HEK293 (cell line): ENCODE measurements around the gene CDX2.

ENCODE experiments used
- CTCF ChIA-PET: fragments of 350-600 bp; formaldehyde crosslinking; extraction: SDS; loops from one replicate; lab custom pipeline; 2021; ENCODE audit warnings: antibody characterized with exemption; lab: Yijun Ruan, JAX
- POLR2A ChIA-PET: fragments of 300-600 bp; formaldehyde crosslinking; extraction: SDS; loops from one replicate; lab custom pipeline; 2020; ENCODE audit warnings: antibody characterized with exemption, inconsistent platforms; lab: Yijun Ruan, JAX
- H3K27ac ChIP-seq: fragments of 200-500 bp; sonication (Bioruptor generic); 2 replicates; pipeline ENCODE4 v1.5.1; 2014; ENCODE audit warnings: low read depth, low read length, control low read depth, inconsistent platforms; ENCODE audit errors: extremely low read depth
- H3K36me3 ChIP-seq, 2 experiments: fragments of 200-500 bp in 1 of 2; sonication (Bioruptor generic) in 1 of 2; 1 replicate in 1 of 2; 2 replicates in 1 of 2; pipeline ENCODE4 v1.5.1; 2014 to 2017; ENCODE audit warnings: inconsistent platforms in 2 of 2, low read length in 2 of 2; ENCODE audit not compliant: control insufficient read depth in 2 of 2, insufficient read depth in 1 of 2
- H3K4me1 ChIP-seq: fragments of 200-500 bp; sonication (Bioruptor generic); 2 replicates; pipeline ENCODE4 v1.5.1; 2014; ENCODE audit warnings: mild to moderate bottlenecking, low read length, inconsistent platforms; ENCODE audit not compliant: control insufficient read depth, insufficient read depth
- H3K4me3 ChIP-seq: 2 replicates; pipeline ENCODE4 v1.5.1; 2011; ENCODE audit warnings: low read depth, mild to moderate bottlenecking, control low read depth, low read length, moderate library complexity
- H3K9me3 ChIP-seq: fragments of 200-500 bp; sonication (Bioruptor generic); 2 replicates; pipeline ENCODE4 v1.5.1; 2014; ENCODE audit warnings: low read depth, low read length, inconsistent platforms; ENCODE audit not compliant: control insufficient read depth, insufficient read depth
- BCL11A ChIP-seq: fragments of 450-650 bp; formaldehyde crosslinking; IDR thresholded peaks from 2 replicates; pipeline ENCODE4 v1.5.1; 2016; ENCODE audit warnings: low read depth, missing biosample characterization, missing genetic modification characterization
- EGR2 ChIP-seq: fragments of 450-650 bp; formaldehyde crosslinking; IDR thresholded peaks from 2 replicates; pipeline ENCODE4 v1.5.1; 2016; ENCODE audit warnings: low read depth, missing biosample characterization, missing genetic modification characterization
- GLIS1 ChIP-seq: fragments of 450-650 bp; formaldehyde crosslinking; IDR thresholded peaks from 2 replicates; pipeline ENCODE4 v1.5.1; 2016; ENCODE audit warnings: missing biosample characterization, missing genetic modification characterization
- OSR2 ChIP-seq: fragments of 450-650 bp; formaldehyde crosslinking; IDR thresholded peaks from 2 replicates; pipeline ENCODE4 v1.5.1; 2016; ENCODE audit warnings: missing biosample characterization, missing genetic modification characterization
- RBAK ChIP-seq: fragments of 450-650 bp; formaldehyde crosslinking; IDR thresholded peaks from 2 replicates; pipeline ENCODE4 v1.5.1; 2016; ENCODE audit warnings: missing biosample characterization, missing genetic modification characterization
- REST ChIP-seq: fragments of 450-650 bp; formaldehyde crosslinking; IDR thresholded peaks from 2 replicates; pipeline ENCODE4 v1.5.1; 2016; ENCODE audit warnings: missing biosample characterization, missing genetic modification characterization
- ZBTB11 ChIP-seq: fragments of 450-650 bp; formaldehyde crosslinking; conservative IDR thresholded peaks from 2 replicates; pipeline ENCODE4 v1.5.1; 2016; ENCODE audit warnings: low read depth, missing biosample characterization, missing genetic modification characterization
- ZBTB48 ChIP-seq: fragments of 450-650 bp; formaldehyde crosslinking; IDR thresholded peaks from 2 replicates; pipeline ENCODE4 v1.5.1; 2016; ENCODE audit warnings: missing biosample characterization, missing genetic modification characterization
- ZNF184 ChIP-seq: fragments of 450-650 bp; IDR thresholded peaks from 2 replicates; pipeline ENCODE4 v1.5.1; 2018; ENCODE audit warnings: missing biosample characterization, mild to moderate bottlenecking, missing genetic modification characterization
- ZNF266 ChIP-seq: fragments of 450-650 bp; formaldehyde crosslinking; IDR thresholded peaks from 2 replicates; pipeline ENCODE4 v1.5.1; 2016; ENCODE audit warnings: missing biosample characterization, missing genetic modification characterization, low read depth
- ZNF335 ChIP-seq: fragments of 450-650 bp; formaldehyde crosslinking; conservative IDR thresholded peaks from 2 replicates; pipeline ENCODE4 v1.5.1; 2016; ENCODE audit warnings: missing biosample characterization, missing genetic modification characterization
- ZNF585B ChIP-seq: fragments of 450-650 bp; formaldehyde crosslinking; IDR thresholded peaks from 2 replicates; pipeline ENCODE4 v1.5.1; 2016; ENCODE audit warnings: missing biosample characterization, missing genetic modification characterization
- ZNF664 ChIP-seq: fragments of 450-650 bp; formaldehyde crosslinking; IDR thresholded peaks from 2 replicates; pipeline ENCODE4 v1.5.1; 2016; ENCODE audit warnings: missing biosample characterization, missing genetic modification characterization

Gene CDX2

GRCh38 chr13:27971776-27972477 is 2.8 kb upstream of the CDX2 start:
- Histone ChIP-seq H3K9me3 (no peaks in the 10 kb centered on the region), H3K4me1 (no peaks in the 10 kb centered on the region)
- CTCF ChIA-PET = interaction anchor here (1.0 to 1.1 kb wide), 2 partner anchors 10 to 145 kb away, joined by 3 to 5 read pairs; no protein-coding TSS in a partner anchor

GRCh38 chr13:27971236-27971645 is 2.1 kb upstream of the CDX2 start:
- H3K4me3 ChIP-seq = no peak overlapping the region
- H3K9me3 ChIP-seq = no peaks in the 10 kb centered on the region
- H3K27ac ChIP-seq = no peak overlapping the region
- no peaks in the 10 kb centered on the region for H3K4me1 ChIP-seq
- TF ChIP-seq RBAK (tag by site-specific recombination) (no peak), ZNF266 (tag by site-specific recombination) (no peak), ZBTB48 (tag by site-specific recombination) (no peak), EGR2 (no peak), ZNF335 (no peak)
- TF ChIP-seq, all 188 proteins: peak for 0
- ChIA-PET POLR2A (no interaction called here), CTCF (interaction anchor here (1.0 to 1.1 kb wide), 2 partner anchors 9 to 145 kb away, joined by 3 to 5 read pairs; no protein-coding TSS in a partner anchor)
- no peaks in the 10 kb centered on the region for H3K36me3 ChIP-seq

More at GRCh38 chr13:27971776-27972477, 2.8 kb upstream of the CDX2 start:
- H3K27ac ChIP-seq = no peak overlapping the region
- POLR2A ChIA-PET = no interaction called here
- H3K4me3 ChIP-seq = no peak overlapping the region
- H3K36me3 ChIP-seq = no peaks in the 10 kb centered on the region
- TF ChIP-seq ZNF585B (tag by site-specific recombination) (no peak), ZNF664 (tag by site-specific recombination) (no peak), REST (no peak), GLIS1 (no peak), ZBTB11 (tag by site-specific recombination) (no peak)

GRCh38 chr13:27970382-27971235 is 1.5 kb upstream of the CDX2 start:
- Histone ChIP-seq H3K4me1 (no peaks in the 10 kb centered on the region), H3K27ac (no peak overlapping the region), H3K36me3 (no peaks in the 10 kb centered on the region), H3K9me3 (no peaks in the 10 kb centered on the region), H3K4me3 (no peak overlapping the region)
- TF ChIP-seq OSR2 (tag by site-specific recombination) (no peak), ZNF184 (tag by site-specific recombination) (no peak), BCL11A (tag by site-specific recombination) (no peak)
- CTCF ChIA-PET = interaction anchor here (0.7 to 1.5 kb wide), 6 partner anchors 8 to 608 kb away, joined by 3 to 5 read pairs (median 4); no protein-coding TSS in a partner anchor
- POLR2A ChIA-PET = no interaction called here
